GM06990 (cell line): ENCODE results near the gene RAB3B.

Source experiments
- DNase-seq: peaks from one replicate; pipeline ENCODE4 v3.0.0-alpha.2; 2011; ENCODE audit not compliant: insufficient read length; ENCODE audit errors: extremely low read depth
- H3K27me3 ChIP-seq: replicated peaks from 2 replicates; pipeline ENCODE4 v1.6.0; 2011; ENCODE audit warnings: low read length; ENCODE audit not compliant: control insufficient read depth, insufficient read depth
- H3K36me3 ChIP-seq: 2 replicates; pipeline ENCODE4 v1.5.1; 2011; ENCODE audit warnings: low read length; ENCODE audit not compliant: control insufficient read depth, insufficient read depth
- H3K4me3 ChIP-seq: replicated peaks from 2 replicates; pipeline ENCODE4 v1.5.1; 2011; ENCODE audit warnings: low read depth, mild to moderate bottlenecking, control low read depth, low read length
- TF ChIP-seq, protein P1 (sequence below): IDR thresholded peaks from 2 replicates; pipeline ENCODE4 v1.5.1; 2011; ENCODE audit warnings: low read length, control low read depth, mild to moderate bottlenecking, inconsistent platforms; ENCODE audit not compliant: insufficient read depth, poor library complexity, severe bottlenecking

The RAB3B gene

DNA sequence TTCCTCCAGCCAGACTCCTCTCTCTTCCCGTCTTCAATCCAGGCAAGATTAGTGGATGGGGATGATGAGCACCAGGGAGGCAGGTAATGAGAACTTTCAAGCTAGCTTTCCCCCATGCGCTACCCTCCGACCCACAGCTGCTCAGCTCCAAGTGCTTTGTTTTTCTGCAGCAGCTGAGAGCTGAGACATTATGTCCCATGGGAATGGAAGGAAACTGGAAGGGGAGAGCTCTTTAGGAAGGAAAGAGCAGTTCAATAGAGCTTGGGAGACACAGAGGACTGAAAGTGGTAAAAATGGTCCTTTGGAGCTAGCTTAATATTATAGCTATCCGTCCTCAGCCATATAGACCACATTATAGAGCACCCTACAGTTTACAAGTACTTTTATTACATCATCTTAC, 39.8 kb downstream of the RAB3B start:
- Histone ChIP-seq H3K4me3 (no peak overlapping the region), H3K36me3 (no peaks in the 10 kb centered on the region), H3K27me3 (no peaks in the 10 kb centered on the region)
- TF ChIP-seq, protein P1, sequence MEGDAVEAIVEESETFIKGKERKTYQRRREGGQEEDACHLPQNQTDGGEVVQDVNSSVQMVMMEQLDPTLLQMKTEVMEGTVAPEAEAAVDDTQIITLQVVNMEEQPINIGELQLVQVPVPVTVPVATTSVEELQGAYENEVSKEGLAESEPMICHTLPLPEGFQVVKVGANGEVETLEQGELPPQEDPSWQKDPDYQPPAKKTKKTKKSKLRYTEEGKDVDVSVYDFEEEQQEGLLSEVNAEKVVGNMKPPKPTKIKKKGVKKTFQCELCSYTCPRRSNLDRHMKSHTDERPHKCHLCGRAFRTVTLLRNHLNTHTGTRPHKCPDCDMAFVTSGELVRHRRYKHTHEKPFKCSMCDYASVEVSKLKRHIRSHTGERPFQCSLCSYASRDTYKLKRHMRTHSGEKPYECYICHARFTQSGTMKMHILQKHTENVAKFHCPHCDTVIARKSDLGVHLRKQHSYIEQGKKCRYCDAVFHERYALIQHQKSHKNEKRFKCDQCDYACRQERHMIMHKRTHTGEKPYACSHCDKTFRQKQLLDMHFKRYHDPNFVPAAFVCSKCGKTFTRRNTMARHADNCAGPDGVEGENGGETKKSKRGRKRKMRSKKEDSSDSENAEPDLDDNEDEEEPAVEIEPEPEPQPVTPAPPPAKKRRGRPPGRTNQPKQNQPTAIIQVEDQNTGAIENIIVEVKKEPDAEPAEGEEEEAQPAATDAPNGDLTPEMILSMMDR, result no peak
- no peak for DNase-seq

DNA sequence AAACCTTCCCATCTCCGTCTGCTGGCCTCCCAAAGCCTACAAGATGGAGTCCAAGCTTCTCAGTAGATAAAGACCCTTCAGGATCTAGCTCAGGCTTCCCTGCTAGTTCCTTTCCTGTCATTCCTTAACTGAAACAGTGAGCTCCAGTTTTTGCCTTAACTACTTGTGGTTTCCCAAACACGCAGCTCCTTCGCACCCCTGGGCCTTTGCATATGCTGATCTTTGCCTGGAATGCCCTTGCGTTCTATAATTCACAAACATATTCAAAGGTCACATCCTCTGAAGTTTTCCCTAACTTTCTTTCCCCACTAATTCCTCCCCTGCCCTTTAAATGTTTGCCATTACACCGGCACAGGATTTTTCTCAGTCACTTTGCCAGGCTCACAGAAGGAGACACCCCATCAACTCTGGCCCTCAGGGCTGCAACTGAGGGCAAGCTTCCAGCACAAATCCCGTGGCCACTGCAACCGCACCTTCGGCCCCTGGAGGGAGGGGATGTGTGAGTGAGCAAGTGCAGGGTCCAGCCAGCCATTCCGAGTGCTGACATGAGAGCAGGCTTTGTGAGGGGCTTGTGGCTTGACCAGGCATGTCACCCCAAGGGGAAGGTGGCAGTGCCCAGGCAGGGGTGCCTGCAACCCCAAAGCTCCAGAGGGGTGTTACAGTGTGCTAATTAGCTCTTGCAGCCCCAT, 41.3 kb downstream of the RAB3B start:
- no peaks in the 10 kb centered on the region for H3K36me3 ChIP-seq
- DNase-seq, result no peak
- TF ChIP-seq, protein P1, result no peak
- H3K4me3 ChIP-seq, result no peak overlapping the region
- H3K27me3 ChIP-seq, result no peaks in the 10 kb centered on the region

DNA sequence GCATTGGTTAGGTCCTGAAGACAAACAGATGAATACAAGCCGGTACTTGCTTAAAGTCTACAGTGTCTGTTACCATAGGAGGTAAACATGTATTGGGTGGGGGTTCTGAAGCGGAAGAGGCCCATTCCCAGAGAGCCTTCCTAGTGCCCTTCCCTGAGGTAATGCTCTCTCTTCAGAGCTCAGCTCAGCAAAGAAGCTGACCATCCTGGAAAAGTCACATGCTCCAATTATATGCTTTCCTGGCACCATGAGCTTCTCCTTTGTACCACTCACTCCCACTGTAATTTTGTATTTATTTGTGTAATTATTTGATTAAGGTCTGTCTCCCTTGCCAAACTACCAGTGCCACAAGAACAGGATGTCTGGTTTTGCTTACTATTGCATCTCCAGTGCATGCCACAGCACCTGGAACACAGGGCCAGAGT, 42.0 kb downstream of the RAB3B start:
- no peaks in the 10 kb centered on the region for H3K36me3 ChIP-seq
- TF ChIP-seq, protein P1, result no peak
- no peaks in the 10 kb centered on the region for H3K27me3 ChIP-seq
- H3K4me3 ChIP-seq, result no peak overlapping the region
- DNase-seq, result no peak

DNA sequence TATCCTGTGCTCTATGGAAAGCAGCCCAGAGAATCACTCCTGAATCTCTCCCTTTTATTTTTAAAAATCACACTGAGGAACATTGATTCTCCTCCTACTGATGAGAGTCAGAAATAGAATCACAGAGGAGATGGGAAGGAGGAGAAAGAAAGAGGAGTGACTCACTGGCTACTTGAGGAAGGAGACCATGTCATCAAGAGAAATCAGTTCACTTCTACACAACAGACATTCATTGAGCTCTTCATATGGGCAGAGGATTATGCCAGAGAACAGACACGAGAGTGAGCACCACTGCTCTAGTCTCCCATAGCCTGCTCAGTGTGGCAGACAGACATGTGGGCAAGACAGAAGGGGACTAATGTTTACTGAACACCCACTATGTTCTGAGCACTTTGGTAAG, 44.2 kb downstream of the RAB3B start:
- no peak for DNase-seq
- Histone ChIP-seq H3K36me3 (no peaks in the 10 kb centered on the region), H3K27me3 (no peaks in the 10 kb centered on the region), H3K4me3 (no peak overlapping the region)
- TF ChIP-seq, protein P1, result no peak

DNA sequence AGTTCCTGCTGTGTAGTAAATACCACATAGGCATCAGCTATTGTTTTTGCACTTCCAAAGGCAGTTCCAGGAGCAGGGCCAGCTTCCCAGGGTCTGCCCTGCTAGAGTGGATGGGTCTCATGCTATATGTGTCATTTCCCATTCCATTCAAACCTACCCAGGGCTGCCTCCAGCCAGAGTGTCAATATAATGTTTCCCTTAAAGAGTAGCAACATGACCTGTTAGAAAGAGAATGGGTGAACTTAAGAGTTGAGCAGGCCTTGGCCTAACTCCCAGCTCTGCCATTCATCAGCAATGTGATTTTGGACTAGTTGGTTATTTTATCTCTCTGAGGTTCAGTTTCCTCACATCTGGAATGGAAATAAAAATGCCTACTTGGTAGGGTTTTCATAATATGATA, 44.9 kb downstream of the RAB3B start:
- no peak for DNase-seq
- no peaks in the 10 kb centered on the region for H3K27me3 ChIP-seq
- H3K36me3 ChIP-seq, result no peaks in the 10 kb centered on the region
- TF ChIP-seq, protein P1, result no peak
- no peak overlapping the region for H3K4me3 ChIP-seq

DNA sequence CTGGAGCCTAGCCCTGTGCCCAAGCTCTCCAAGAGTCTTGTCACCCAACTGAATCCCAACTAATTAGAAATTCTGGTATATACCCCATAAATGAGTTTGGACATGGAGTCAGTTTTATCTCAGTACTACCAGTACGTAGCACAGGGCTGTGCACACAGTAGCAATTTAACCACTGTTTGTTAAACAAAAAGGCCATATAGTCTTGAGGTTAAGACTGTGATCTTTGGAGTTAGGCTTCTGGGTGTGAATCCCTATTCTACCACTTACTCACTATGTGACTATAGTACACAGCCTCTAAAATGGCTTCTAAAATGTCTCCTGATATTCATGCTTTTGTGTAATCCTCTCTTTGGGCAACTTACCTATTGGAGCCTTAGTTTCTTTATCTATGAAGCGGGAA, 48.2 kb downstream of the RAB3B start:
- DNase-seq, result no peak
- no peak overlapping the region for H3K4me3 ChIP-seq
- no peaks in the 10 kb centered on the region for H3K36me3 ChIP-seq
- no peaks in the 10 kb centered on the region for H3K27me3 ChIP-seq
- TF ChIP-seq, protein P1, result no peak
